ENCODE measurements around the gene MCMBP.
A peak's percentile ranks its signal among the peaks of the same experiment; 100 is the strongest.
"Not testable (repeated sequence)": the region's sequence is repeated elsewhere in the genome, so short reads cannot be mapped to it uniquely, and the experiment has no call there.

MCMBP gene

DNA sequence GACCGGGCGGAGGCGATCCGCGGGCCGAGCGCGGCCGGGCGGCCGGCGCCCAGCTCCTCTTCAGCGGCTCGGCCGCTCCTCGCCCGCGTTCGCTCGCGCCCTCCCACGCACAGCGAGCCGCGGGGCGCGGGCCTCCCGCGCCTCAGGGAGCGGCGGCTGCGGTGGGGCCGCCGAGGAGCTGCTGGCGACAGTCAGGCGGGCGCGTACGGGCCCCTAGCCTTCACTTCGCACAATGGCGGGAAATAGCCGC, at the start of gene MCMBP:
MCMBP (minus strand) TSS at position 234 of the 250 bp plus-strand sequence. CDS start 259 bp downstream, outside the sequence.
- DNase-seq (ENCODE audit: insufficient read length, low spot score) (no peak), FAIRE-seq (no peak)
- peak; percentile 78 for TF ChIP-seq POLR2A (IDR thresholded peaks at IDR 0.05; ENCODE audit: low read depth, low read length)

- FAIRE-seq (no peak), DNase-seq (ENCODE audit: insufficient read length, low spot score) (no peak)
- no peak for TF ChIP-seq POLR2A (IDR thresholded peaks at IDR 0.05; ENCODE audit: low read depth, low read length)
Observed at GRCh38 chr10:119919826-119920225, 47.2 kb upstream of the MCMBP start.

DNA sequence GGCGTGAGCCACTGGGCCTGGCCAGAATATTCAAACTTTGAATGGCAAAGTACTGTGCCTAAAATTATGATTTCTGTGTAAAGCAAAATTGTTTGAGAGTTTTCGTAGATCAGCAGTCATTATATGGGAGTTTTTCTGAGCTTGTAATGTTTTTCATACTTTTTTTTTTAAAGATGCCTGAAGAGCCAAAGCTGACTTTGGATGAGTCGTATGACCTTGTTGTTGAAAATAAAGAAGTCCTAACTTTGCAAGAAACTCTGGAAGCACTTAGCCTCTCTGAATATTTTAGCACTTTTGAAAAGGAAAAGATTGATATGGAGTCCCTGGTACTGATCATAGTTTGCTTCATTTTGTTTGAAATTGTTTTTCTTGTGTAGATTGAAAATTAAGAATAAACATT, 46.6 kb upstream of the MCMBP start:
- DNase-seq (ENCODE audit: insufficient read length, low spot score) (no peak), FAIRE-seq (no peak)
- TF ChIP-seq POLR2A (IDR thresholded peaks at IDR 0.05; ENCODE audit: low read depth, low read length): no peak

- FAIRE-seq (no peak), DNase-seq (ENCODE audit: insufficient read length, low spot score) (no peak)
- no peak for TF ChIP-seq POLR2A (IDR thresholded peaks at IDR 0.05; ENCODE audit: low read depth, low read length)
Observed at GRCh38 chr10:119917777-119918176, 45.1 kb upstream of the MCMBP start.

- FAIRE-seq: no peak
- no peak for TF ChIP-seq POLR2A (IDR thresholded peaks at IDR 0.05; ENCODE audit: low read depth, low read length)
- no peak for DNase-seq (ENCODE audit: insufficient read length, low spot score)
Observed at GRCh38 chr10:119910689-119911088, 38.0 kb upstream of the MCMBP start.

- no peak for FAIRE-seq
- no peak for DNase-seq (ENCODE audit: insufficient read length, low spot score)
- no peak for TF ChIP-seq POLR2A (IDR thresholded peaks at IDR 0.05; ENCODE audit: low read depth, low read length)
Observed at GRCh38 chr10:119908166-119908565, 35.5 kb upstream of the MCMBP start.

GRCh38 chr10:119907695-119908094, 35.1 kb upstream of the MCMBP start:
- not testable (repeated sequence) for DNase-seq (ENCODE audit: insufficient read length, low spot score); FAIRE-seq

DNA sequence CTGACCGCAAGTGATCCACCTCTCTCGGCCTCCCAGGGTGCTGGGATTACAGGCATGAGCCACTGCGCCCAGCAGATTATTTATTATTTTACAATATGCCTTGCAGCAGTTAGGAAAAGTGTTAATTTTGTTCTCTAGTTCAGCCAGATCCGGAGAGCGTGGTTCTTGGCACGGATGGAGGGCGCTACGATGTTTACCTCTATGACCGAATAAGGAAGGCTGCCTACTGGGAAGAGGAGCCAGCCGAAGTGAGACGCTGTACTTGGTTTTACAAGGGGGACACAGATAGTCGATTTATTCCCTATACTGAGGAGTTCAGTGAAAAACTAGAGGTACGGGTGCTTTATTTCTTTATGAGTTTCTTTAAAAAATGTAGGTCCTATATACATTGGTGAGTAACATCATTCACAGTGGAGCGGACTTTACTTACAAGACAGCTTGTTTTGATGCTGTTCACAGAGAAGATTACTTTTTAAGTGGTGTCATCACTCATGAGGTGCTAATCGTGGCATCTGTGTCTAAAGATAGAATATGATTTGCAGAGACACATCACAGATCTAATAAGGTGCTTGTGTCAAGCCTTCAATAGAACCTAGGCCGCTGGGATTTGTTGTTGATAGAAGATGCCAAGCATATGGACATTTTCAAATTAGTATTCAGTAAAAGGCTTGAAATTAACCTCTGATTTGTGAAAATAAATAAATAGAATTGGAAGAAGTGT, 31.5 kb upstream of the MCMBP start:
- DNase-seq (ENCODE audit: insufficient read length, low spot score): no peak
- FAIRE-seq: no peak
- TF ChIP-seq POLR2A (IDR thresholded peaks at IDR 0.05; ENCODE audit: low read depth, low read length): no peak

DNA sequence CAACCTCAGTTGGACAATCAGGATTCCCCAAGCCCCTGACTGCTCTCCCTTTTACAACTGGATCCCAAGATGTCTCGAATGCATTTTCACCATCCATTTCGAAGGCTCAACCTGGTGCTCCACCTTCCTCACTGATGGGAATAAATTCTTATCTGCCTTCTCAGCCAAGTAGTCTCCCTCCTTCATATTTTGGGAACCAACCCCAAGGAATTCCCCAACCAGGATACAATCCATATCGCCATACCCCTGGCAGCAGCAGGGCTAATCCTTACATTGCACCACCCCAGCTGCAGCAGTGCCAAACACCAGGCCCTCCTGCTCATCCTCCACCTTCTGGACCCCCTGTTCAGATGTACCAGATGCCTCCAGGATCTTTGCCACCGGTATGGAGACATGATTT, 25.9 kb upstream of the MCMBP start:
- TF ChIP-seq POLR2A (IDR thresholded peaks at IDR 0.05; ENCODE audit: low read depth, low read length): no peak
- DNase-seq (ENCODE audit: insufficient read length, low spot score): no peak

GRCh38 chr10:119896937-119897770, 24.5 kb upstream of the MCMBP start:
- DNase-seq (ENCODE audit: insufficient read length, low spot score): no peak
- TF ChIP-seq POLR2A (IDR thresholded peaks at IDR 0.05; ENCODE audit: low read depth, low read length): no peak
- FAIRE-seq: no peak

More for the DNA sequence above, 25.9 kb upstream of the MCMBP start:
- no peak for FAIRE-seq

DNA sequence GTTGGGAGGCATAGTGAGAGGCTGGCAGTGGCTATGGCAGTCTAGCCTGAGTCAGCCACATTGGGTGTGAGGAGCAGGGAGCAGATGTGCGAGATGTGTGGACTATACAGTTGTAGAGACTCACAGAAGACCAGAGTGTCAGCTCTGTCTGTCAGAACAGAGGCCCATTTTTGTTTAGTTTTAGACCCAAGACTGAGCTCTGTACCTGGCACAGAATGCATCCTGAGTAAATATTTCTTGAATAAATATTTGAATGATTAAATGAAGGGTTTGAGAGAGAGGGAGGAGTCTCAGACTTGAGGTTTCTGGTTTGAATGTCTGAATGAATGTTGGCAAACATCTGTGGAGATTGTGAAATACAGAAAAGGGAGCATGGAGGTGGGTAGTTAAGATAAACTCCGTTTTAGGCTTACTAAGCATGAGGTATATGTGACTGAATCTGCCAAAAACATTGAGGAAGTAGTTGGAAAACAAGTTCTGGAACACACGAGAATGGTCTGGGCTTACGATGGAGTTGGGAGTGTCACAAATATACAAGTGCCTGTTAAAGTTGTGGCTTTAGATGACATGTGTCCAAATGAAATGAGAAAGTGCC, 23.5 kb upstream of the MCMBP start:
- DNase-seq (ENCODE audit: insufficient read length, low spot score): no peak
- FAIRE-seq: no peak
- no peak for TF ChIP-seq POLR2A (IDR thresholded peaks at IDR 0.05; ENCODE audit: low read depth, low read length)

DNA sequence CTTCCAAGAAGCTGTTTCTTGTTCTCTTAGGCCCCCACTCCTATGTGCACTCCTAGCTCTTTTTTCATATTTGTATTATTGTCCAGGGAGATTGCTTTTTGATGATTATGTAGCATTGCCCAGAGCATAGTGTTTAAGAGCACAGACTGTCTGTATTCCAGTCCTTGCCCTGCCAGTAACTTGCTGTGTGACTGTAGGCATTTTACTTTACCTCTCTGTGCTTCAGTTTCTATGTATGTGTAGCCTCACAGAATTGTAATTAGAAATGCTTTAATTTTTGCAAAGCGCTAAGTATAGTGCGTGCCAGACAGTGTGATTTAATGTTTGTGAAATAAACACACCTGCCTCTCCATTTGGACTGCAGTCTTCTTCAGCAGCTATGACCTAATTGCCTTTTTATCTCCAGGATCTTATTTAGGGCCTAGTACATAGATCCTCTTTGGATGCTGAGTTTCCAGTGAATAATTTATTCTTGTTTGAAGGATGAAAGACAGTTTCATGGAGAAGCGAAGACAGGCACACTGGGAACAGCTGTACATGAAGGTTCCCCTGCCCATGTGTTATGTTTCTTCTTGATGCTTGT, 21.3 kb upstream of the MCMBP start:
- TF ChIP-seq POLR2A (IDR thresholded peaks at IDR 0.05; ENCODE audit: low read depth, low read length): no peak
- no peak for DNase-seq (ENCODE audit: insufficient read length, low spot score)
- FAIRE-seq: no peak

DNA sequence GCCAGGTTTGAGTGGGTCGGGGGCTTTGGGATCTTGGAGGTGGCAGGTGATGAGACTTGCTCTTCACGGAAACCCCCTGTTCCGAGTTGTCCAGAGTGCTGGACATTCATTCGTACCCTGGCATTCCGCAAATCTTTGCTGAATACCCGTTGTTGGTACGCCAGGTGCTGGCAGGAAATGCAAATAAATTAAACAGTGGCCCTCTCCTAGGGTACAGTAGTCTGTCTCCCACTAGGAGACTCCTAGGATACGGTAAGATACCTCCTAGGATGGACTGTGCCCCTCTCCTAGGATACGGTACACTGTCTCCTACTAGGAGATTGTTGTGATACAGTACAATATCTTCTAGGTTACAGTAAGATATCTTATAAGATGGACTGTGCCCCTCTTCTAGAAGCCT, 20.4 kb upstream of the MCMBP start:
- DNase-seq (ENCODE audit: insufficient read length, low spot score) (no peak), FAIRE-seq (no peak)
- TF ChIP-seq POLR2A (IDR thresholded peaks at IDR 0.05; ENCODE audit: low read depth, low read length): no peak

All from H54 (cell line).